Erythroblast (primary cell): Measurements from ENCODE around the gene IL23R.

Source experiments
- GATA1 ChIP-seq: IDR thresholded peaks from 2 replicates; pipeline ENCODE4 v1.6.1; 2011; ENCODE audit warnings: low read depth, mild to moderate bottlenecking, control low read depth, low read length, moderate library complexity
- POLR2A ChIP-seq: IDR thresholded peaks from 2 replicates; pipeline ENCODE4 v1.6.1; 2011; ENCODE audit warnings: mild to moderate bottlenecking, low read length

DNA sequence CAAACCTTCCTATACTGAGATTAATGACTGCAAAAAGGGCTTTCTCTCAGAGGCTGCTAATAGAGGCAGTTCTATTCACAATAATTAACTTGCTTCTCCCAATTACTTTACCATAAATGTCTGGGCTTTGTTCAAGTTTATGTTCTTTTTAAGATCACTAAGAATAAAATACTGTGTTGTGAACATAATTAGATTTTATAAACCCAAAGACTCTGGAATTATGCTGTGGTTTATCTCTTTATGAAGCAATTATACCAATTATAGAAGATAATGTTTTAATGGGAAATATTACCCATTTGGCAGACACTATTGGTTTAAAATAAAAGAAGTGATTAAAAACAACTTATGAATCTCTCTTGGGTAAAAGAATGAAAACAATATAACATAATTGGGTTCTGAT, 97.9 kb downstream of the IL23R start:
- TF ChIP-seq POLR2A (no peak), GATA1 (no peak)
